ENCODE measurements around the gene CACNA2D1.

Gene CACNA2D1

DNA sequence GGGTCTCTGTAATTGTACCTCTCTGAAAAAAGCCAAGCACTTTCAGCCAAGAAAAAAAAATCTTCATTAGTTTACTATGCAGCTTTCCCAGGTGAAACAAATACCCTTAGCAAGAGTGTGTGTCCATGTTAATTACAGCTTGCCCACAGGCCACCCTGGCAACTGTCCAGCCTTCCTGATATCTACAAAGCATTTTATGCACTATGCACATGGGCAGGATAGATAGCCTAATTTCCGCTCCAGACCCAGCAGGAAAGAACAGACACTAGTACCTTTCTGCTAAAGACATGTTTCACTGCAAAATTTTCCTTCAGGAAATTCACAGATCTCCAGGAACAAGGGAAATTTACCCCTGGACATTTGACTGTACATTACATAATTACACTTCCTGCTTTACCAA, 24.4 kb downstream of the CACNA2D1 start:
- no peak overlapping the region for H3K4me2 ChIP-seq (ENCODE audit: low read length)
- no peak overlapping the region for H2AFZ ChIP-seq
- H3K9me3 ChIP-seq (ENCODE audit: control insufficient read depth, low read length), result no peaks in the 10 kb centered on the region
- no peaks in the 10 kb centered on the region for H3K79me2 ChIP-seq
- no peak overlapping the region for H3K9ac ChIP-seq
- H3K4me1 ChIP-seq, result no peaks in the 10 kb centered on the region
- H3K36me3 ChIP-seq (ENCODE audit: control insufficient read depth, insufficient read depth, low read length), result no peaks in the 10 kb centered on the region
- TF ChIP-seq, protein P1, sequence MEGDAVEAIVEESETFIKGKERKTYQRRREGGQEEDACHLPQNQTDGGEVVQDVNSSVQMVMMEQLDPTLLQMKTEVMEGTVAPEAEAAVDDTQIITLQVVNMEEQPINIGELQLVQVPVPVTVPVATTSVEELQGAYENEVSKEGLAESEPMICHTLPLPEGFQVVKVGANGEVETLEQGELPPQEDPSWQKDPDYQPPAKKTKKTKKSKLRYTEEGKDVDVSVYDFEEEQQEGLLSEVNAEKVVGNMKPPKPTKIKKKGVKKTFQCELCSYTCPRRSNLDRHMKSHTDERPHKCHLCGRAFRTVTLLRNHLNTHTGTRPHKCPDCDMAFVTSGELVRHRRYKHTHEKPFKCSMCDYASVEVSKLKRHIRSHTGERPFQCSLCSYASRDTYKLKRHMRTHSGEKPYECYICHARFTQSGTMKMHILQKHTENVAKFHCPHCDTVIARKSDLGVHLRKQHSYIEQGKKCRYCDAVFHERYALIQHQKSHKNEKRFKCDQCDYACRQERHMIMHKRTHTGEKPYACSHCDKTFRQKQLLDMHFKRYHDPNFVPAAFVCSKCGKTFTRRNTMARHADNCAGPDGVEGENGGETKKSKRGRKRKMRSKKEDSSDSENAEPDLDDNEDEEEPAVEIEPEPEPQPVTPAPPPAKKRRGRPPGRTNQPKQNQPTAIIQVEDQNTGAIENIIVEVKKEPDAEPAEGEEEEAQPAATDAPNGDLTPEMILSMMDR (IDR thresholded peaks at IDR 0.05), result no peak
- no peak overlapping the region for H3K27ac ChIP-seq
- no peaks in the 10 kb centered on the region for H3K27me3 ChIP-seq (ENCODE audit: control insufficient read depth, insufficient read depth, low read length)
- H3K4me3 ChIP-seq (ENCODE audit: low read depth, low read length), result no peak overlapping the region

DNA sequence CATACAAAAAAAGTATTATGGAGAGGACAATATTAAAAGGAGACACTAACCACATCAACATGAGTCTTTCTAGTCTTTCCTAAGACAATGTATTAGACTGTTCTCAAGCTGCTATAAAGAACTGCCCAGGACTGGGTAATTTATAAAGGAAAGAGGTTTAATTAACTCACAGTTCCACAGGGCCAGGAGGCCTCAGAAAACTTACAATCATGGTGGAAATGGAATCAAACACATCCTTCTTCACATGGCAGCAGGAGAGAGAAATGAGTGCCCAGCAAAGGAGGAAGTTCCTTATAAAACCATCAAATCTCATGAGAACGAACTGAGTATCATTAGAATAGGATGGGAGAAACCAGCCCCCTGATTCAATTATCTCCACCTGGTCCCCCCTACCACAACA, 25.7 kb downstream of the CACNA2D1 start:
- Histone ChIP-seq H3K27ac (no peak overlapping the region), H3K9me3 (ENCODE audit: control insufficient read depth, low read length) (no peaks in the 10 kb centered on the region), H3K36me3 (ENCODE audit: control insufficient read depth, insufficient read depth, low read length) (no peaks in the 10 kb centered on the region), H3K9ac (no peak overlapping the region), H3K4me3 (ENCODE audit: low read depth, low read length) (no peak overlapping the region), H3K27me3 (ENCODE audit: control insufficient read depth, insufficient read depth, low read length) (no peaks in the 10 kb centered on the region), H2AFZ (no peak overlapping the region), H3K79me2 (no peaks in the 10 kb centered on the region), H3K4me2 (ENCODE audit: low read length) (no peak overlapping the region), H3K4me1 (no peaks in the 10 kb centered on the region)
- TF ChIP-seq, protein P1 (IDR thresholded peaks at IDR 0.05), result no peak

GRCh38 chr7:82416402-82416801, 27.2 kb downstream of the CACNA2D1 start:
- no peaks in the 10 kb centered on the region for H3K4me1 ChIP-seq

GRCh38 chr7:82414389-82414788, 29.2 kb downstream of the CACNA2D1 start:
- no peak overlapping the region for H3K4me2 ChIP-seq (ENCODE audit: low read length)
- no peaks in the 10 kb centered on the region for H3K36me3 ChIP-seq (ENCODE audit: control insufficient read depth, insufficient read depth, low read length)
- no peak overlapping the region for H3K9ac ChIP-seq
- H3K79me2 ChIP-seq, result no peaks in the 10 kb centered on the region
- no peaks in the 10 kb centered on the region for H3K4me1 ChIP-seq
- no peak overlapping the region for H3K4me3 ChIP-seq (ENCODE audit: low read depth, low read length)
- TF ChIP-seq, protein P1 (IDR thresholded peaks at IDR 0.05), result no peak
- no peaks in the 10 kb centered on the region for H3K27me3 ChIP-seq (ENCODE audit: control insufficient read depth, insufficient read depth, low read length)
- no peak overlapping the region for H2AFZ ChIP-seq
- no peak overlapping the region for H3K27ac ChIP-seq
- no peaks in the 10 kb centered on the region for H3K9me3 ChIP-seq (ENCODE audit: control insufficient read depth, low read length)

More at GRCh38 chr7:82416402-82416801, 27.2 kb downstream of the CACNA2D1 start:
- Histone ChIP-seq H3K9ac (no peak overlapping the region), H3K27ac (no peak overlapping the region), H3K4me2 (ENCODE audit: low read length) (no peak overlapping the region), H3K27me3 (ENCODE audit: control insufficient read depth, insufficient read depth, low read length) (no peaks in the 10 kb centered on the region), H2AFZ (no peak overlapping the region), H3K79me2 (no peaks in the 10 kb centered on the region), H3K4me3 (ENCODE audit: low read depth, low read length) (no peak overlapping the region), H3K9me3 (ENCODE audit: control insufficient read depth, low read length) (no peaks in the 10 kb centered on the region), H3K36me3 (ENCODE audit: control insufficient read depth, insufficient read depth, low read length) (no peaks in the 10 kb centered on the region)
- TF ChIP-seq, protein P1 (IDR thresholded peaks at IDR 0.05), result no peak

DNA sequence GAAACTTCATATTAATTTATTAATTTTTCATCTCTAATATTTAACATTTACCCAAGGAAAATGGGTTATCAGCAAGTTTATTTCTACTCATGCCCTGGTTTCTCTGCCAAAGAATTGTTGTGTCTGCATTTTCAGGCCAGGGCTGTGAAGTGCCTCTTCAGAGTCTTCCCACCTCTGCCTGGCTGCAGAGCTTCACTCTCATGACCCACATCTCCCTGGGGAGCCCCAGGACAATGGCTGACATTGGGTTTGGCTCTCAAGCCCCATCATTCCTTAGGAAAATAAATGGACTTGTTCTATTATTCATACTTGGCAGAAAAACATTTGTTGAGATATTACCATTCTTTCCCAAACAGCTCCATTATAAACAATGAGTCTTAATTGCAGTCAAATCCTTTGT, 30.3 kb downstream of the CACNA2D1 start:
- no peak overlapping the region for H3K4me3 ChIP-seq (ENCODE audit: low read depth, low read length)

More for the DNA sequence above, 30.3 kb downstream of the CACNA2D1 start:
- no peak overlapping the region for H3K4me2 ChIP-seq (ENCODE audit: low read length)
- H3K27ac ChIP-seq, result no peak overlapping the region
- H2AFZ ChIP-seq, result no peak overlapping the region
- no peak overlapping the region for H3K9ac ChIP-seq
- TF ChIP-seq, protein P1 (IDR thresholded peaks at IDR 0.05), result no peak
- no peaks in the 10 kb centered on the region for H3K4me1 ChIP-seq
- H3K27me3 ChIP-seq (ENCODE audit: control insufficient read depth, insufficient read depth, low read length), result no peaks in the 10 kb centered on the region
- H3K9me3 ChIP-seq (ENCODE audit: control insufficient read depth, low read length), result no peaks in the 10 kb centered on the region
- H3K79me2 ChIP-seq, result no peaks in the 10 kb centered on the region
- no peaks in the 10 kb centered on the region for H3K36me3 ChIP-seq (ENCODE audit: control insufficient read depth, insufficient read depth, low read length)

Measured in parathyroid adenoma (tissue), 2 donors.